NCI-H1105 treated with DMSO at 0.1 percent for 48 hours (cell line): ENCODE results near the gene TCHHL1.
"Not testable (repeated sequence)": the region's sequence is repeated elsewhere in the genome, so short reads cannot be mapped to it uniquely, and the experiment has no call there.

Experiments
- DNase-seq: peaks from one replicate; lab custom pipeline; 2025; lab: John Stamatoyannopoulos, UW

The TCHHL1 gene

DNA sequence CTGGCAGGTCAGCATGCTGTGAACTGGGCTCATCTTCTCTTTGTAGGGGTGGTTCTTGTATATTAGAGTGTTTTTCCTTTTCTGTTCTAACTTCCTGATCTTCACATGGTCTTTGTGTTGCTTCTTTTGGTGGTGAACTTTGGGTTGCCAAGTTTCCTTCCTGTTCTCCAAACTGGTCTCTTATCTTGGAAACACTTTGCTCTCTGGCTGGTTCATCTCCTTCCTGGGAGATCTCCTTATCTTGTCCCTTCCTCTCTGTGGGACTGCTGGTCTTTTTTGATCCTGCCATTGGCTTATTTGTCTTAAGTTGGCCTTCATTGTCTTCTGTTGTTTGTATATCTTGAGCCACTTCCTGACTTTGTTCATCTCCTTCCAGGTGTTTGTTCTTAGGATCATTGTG, 2.1 kb downstream of the TCHHL1 start:
- DNase-seq: no peak

GRCh38 chr1:152084853-152085252, 4.0 kb downstream of the TCHHL1 start:
- DNase-seq: no peak

- not testable (repeated sequence) for DNase-seq
Measured at GRCh38 chr1:152081026-152081425, 7.8 kb downstream of the TCHHL1 start.

DNA sequence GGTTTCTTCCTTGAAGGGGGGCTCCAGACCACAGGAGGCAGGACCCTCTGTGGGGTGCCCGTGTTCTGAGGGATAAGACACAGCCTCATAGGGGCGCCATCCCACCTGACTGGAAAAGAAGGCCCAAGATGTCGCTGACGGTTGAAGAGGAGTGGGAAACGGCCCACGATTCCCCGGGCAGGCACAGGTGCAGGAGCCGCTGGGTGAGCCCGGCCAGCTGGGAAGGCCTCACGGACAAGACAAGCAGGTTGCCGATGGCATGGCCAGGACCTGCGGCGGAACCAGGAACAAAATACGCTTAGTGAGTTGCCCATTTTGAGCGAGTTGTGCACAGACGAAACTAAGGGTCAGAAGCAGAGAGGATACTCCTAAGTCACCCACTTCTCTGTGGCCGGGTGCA, 8.4 kb downstream of the TCHHL1 start:
- not testable (repeated sequence) for DNase-seq

GRCh38 chr1:152078831-152079441, 9.9 kb downstream of the TCHHL1 start:
- no peak for DNase-seq

DNA sequence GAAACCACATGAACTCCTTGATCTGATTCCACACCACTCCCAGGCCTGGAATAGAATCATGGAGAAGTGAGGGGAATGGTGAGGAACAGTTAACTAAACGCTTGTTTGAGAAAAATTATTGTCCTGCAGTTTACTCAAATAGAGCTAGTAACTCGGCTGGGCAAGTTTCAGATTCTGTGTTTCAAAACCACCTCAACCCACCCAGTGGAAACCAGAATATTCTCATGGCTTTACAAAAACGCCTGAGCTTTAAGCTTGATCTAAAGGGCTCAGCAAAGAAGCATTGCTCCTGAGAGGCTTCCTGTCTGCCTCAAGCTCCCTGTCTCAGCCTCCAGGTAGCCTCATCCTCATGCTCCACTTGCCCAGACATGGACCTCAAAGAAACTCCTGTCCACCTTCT, 16.6 kb downstream of the TCHHL1 start:
- DNase-seq: no peak

GRCh38 chr1:152071123-152071522, 17.7 kb downstream of the TCHHL1 start:
- DNase-seq: no peak

- no peak for DNase-seq
Measured at GRCh38 chr1:152067929-152068328, 20.9 kb downstream of the TCHHL1 start.

DNA sequence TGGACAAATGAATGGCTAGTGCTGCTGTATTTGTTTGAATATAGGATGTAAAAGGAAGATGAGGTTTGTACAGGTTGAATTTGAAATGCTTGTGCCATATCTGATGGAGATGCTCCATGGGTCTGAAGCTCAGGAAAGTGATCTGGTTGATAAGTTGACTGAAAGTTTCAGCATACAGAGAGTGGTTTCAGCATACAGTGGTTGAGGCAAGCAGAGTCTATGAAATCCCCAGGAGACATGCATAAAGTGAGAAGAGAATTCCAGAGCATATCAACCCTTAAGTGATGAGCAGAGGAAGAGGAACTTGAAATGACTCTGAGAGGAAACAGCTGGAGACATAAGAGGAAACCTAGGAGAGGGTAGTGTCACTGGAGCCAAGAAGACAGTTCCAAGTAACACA, 21.7 kb downstream of the TCHHL1 start:
- DNase-seq: no peak

- DNase-seq: no peak
Measured at GRCh38 chr1:152061952-152062351, 26.9 kb downstream of the TCHHL1 start.

GRCh38 chr1:152053375-152053774, 35.5 kb downstream of the TCHHL1 start:
- no peak for DNase-seq

GRCh38 chr1:152052606-152053005, 36.3 kb downstream of the TCHHL1 start:
- DNase-seq: peak; percentile 83

- no peak for DNase-seq
Measured at GRCh38 chr1:152050886-152051675, 37.8 kb downstream of the TCHHL1 start.

DNA sequence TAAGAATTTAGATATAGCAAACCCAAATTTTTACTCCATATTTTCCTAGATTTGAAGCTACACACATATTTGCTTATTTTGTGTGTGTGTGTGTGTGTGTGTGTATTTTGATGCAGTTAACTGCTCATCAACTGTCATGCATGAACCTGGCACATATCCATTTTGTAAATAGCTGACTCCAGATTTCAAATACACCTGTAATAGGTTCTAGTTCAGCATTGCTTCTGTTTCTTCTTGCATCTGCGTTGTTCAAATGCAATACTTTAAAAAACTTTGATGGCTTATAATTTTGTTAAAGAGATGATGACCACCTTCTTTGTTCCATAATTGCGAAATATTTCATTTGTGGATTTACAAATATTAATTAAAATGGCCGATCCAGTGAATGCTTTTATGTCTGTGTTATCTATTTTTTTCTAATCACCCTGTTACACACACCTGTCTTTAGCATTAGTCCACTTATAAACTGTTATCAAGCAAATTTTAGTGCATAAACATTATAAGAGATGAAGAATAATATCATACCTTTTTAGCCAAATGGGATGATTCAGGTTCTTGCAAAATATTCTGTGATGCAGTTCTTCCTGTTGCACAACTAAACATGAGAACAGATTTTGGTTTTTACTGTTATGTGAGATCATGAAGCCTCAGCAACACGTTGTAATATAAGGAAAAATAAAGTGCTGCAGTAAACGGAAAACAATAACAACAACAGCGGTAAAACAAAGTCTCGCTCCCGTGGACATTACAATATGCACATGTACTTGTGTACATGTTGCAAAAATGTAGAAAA, 39.4 kb downstream of the TCHHL1 start:
- DNase-seq: peak; percentile 8

GRCh38 chr1:152048416-152049009, 40.4 kb downstream of the TCHHL1 start:
- DNase-seq: no peak

DNA sequence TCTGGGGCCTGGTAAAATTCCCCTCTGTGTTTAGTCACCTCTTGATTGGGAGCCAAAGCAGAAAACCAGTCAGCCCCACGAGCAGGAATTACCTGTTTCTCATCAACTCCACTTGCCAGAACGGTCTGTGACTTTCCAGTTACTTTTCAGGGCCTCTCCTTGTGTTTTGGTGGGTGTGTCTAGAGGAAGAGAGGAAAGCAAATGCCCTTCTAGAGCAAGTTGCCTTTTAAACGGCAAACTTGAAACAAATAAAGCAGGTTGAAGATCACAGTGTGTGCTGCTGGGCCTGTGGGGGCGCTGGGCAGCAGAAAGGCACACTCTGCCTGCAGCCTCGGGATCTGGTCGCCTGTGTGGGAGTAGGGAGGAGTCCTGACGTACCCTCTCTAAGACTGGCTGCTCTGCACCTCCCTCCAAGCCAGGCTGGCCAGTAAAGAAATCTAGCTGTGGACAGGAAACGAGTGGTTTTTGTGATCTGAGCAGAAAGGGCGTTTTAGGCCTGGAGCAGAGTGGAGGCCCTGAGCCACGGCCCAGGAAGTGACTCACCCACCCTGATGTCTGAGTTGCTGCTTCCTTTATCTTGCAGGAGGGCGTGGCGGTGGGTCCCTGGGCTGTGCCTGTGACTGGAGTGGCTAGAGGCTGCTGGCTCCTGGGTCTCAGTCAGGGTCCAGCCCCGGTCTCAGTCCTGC, 41.0 kb downstream of the TCHHL1 start:
- DNase-seq: no peak

DNA sequence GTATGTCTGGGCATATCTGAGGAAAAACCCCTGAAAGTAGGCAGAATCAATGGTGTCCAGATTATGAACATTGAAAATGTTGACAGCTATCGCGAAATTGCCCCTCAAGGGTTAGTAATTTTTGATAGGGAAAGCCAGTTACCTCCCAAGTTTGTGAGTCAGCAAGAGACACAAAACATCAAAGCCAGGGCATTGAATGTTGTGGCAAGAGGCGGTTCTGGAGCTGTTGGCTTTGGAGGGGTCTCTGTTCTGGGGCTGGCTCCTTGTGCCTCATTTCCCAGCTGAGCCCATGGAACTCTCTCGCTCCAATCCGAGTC, 41.5 kb downstream of the TCHHL1 start:
- DNase-seq: no peak

DNA sequence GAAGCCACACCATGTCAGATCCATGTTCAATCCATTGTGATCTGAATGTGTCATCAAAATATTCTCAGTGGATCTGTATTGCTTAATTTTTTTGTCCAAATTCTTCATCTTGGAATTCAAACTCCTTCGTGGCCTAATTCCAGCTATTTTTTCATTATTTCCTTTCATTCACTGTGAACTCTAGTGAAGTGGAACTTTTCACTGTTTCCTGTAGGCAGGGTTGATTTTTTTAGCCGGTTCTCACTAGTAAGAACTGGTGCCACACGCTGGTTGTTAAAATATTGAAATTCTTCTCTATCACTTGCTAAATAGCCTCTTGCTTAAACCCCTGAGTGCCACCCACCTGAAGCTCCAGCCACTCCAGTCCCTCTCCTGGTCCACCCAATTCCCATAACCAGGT, 44.5 kb downstream of the TCHHL1 start:
- DNase-seq: no peak

GRCh38 chr1:152043870-152044269, 45.0 kb downstream of the TCHHL1 start:
- DNase-seq: no peak

- no peak for DNase-seq
Measured at GRCh38 chr1:152042030-152042429, 46.8 kb downstream of the TCHHL1 start.

- no peak for DNase-seq
Measured at GRCh38 chr1:152039886-152040285, 49.0 kb downstream of the TCHHL1 start.

GRCh38 chr1:152039461-152039860, 49.4 kb downstream of the TCHHL1 start:
- no peak for DNase-seq
